Measurements from ENCODE around the gene TMEM201. TPM values are rescaled to one million over a fixed set of nuclear protein-coding genes. Genes with fewer than 3 reads are reported as not detected.

Gene TMEM201
- total RNA-seq, 1 experiment from 2014 or later = 17.4 TPM

DNA sequence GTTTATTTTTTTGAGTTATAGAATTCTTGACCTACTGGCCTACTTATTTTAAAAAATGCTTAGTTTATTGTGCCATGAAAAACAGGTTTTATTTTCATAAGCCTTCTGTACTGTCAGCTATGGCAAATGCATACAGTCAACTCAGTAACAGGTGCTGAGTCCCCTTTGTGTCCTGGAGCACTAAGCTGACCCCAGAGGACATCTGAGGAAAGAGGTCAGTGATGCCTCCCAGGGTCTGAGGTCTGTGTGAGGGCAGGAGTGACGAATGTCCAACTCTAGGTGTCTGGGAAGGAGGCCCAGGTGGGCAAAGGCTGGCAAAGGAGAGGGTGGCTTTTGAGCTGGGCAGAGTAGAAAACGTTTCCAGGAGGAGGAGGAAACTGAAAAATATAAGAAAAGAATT lies 7.8 kb upstream of the TMEM201 start:
- H3K9me2 ChIP-seq (ENCODE audit: insufficient read depth) = no peaks in the 10 kb centered on the region
- no peak for TF ChIP-seq EZH2 (IDR thresholded peaks at IDR 0.05; ENCODE audit: low read depth)
- TF ChIP-seq, protein P1, sequence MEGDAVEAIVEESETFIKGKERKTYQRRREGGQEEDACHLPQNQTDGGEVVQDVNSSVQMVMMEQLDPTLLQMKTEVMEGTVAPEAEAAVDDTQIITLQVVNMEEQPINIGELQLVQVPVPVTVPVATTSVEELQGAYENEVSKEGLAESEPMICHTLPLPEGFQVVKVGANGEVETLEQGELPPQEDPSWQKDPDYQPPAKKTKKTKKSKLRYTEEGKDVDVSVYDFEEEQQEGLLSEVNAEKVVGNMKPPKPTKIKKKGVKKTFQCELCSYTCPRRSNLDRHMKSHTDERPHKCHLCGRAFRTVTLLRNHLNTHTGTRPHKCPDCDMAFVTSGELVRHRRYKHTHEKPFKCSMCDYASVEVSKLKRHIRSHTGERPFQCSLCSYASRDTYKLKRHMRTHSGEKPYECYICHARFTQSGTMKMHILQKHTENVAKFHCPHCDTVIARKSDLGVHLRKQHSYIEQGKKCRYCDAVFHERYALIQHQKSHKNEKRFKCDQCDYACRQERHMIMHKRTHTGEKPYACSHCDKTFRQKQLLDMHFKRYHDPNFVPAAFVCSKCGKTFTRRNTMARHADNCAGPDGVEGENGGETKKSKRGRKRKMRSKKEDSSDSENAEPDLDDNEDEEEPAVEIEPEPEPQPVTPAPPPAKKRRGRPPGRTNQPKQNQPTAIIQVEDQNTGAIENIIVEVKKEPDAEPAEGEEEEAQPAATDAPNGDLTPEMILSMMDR (conservative IDR thresholded peaks at IDR 0.05) = no peak
- H3K4me3 ChIP-seq = no peak overlapping the region
- intact Hi-C loops (cut with micrococcal nuclease; ENCODE audit: unreplicated experiment) = no loop called here
- H2AFZ ChIP-seq = no peak overlapping the region
- H3K27me3 ChIP-seq (ENCODE audit: insufficient read depth, low read depth) = no peaks in the 10 kb centered on the region
- H3K36me3 ChIP-seq (ENCODE audit: low read depth) = no peaks in the 10 kb centered on the region
- H4K20me1 ChIP-seq (ENCODE audit: insufficient read depth) = no peaks in the 10 kb centered on the region
- ChIA-PET CTCF (no interaction called here), POLR2A (ENCODE audit: unreplicated experiment) (interaction anchor here (0.7 kb wide), 1 partner anchor 9 kb away, joined by 5 read pairs; no protein-coding TSS in a partner anchor)
- no peaks in the 10 kb centered on the region for H3K9me3 ChIP-seq (ENCODE audit: insufficient read depth, low read depth)
- no peaks in the 10 kb centered on the region for H3K4me1 ChIP-seq (replicated peaks; ENCODE audit: insufficient read depth)
- H3K79me2 ChIP-seq (ENCODE audit: low read depth) = no peaks in the 10 kb centered on the region
- no peak for DNase-seq
- no peak overlapping the region for H3K4me2 ChIP-seq
- no peaks in the 10 kb centered on the region for H3F3A ChIP-seq (ENCODE audit: insufficient read depth, low read depth)
- no peak overlapping the region for H3K27ac ChIP-seq
- no TSS peak for BruUV-seq (replicated peaks)

DNA sequence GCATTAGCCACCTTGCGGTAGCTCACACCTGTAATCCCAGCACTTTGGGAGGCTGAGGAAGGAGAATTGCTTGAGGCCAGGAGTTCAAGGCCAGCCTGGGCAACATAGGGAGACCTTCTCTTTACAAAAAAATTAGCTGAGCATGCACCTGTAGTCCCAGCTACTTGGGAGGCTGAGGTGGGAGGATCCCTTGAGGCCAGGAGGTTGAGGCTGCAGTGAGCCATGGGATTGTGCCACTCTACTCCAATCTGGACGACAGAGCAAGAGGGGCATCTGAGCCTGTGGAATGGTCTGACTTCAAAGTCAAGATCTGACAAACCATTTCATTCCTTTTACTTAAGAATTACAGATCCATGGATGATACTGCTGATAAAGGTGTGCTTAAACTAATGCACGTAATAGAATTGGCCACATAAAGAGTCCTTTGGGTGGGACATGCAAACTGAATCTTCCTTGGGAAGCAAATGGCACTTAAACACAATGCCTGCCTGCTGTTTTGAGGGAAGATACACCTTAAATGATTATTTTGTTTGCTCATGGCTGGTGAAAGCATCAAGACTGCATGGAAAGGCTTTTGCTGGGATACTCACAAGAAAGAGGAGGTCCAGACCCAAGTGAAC lies 2.5 kb upstream of the TMEM201 start:
- H3K27ac ChIP-seq = no peak overlapping the region
- H3K4me1 ChIP-seq (replicated peaks; ENCODE audit: insufficient read depth) = no peaks in the 10 kb centered on the region
- H2AFZ ChIP-seq = no peak overlapping the region
- no peak overlapping the region for H3K4me2 ChIP-seq
- DNase-seq = no peak
- ChIA-PET POLR2A (ENCODE audit: unreplicated experiment) (interaction anchor here (0.6 kb wide), 1 partner anchor 133 kb away, joined by 7 read pairs; no protein-coding TSS in a partner anchor), CTCF (interaction anchor here (0.7 kb wide), 1 partner anchor 44 kb away, joined by 5 read pairs; no protein-coding TSS in a partner anchor)
- intact Hi-C loops (cut with micrococcal nuclease; ENCODE audit: unreplicated experiment) = loop anchor here (5.0 kb wide), 1 partner anchor 281 kb away; no protein-coding TSS in a partner anchor
- H3K4me3 ChIP-seq = no peak overlapping the region
- no peaks in the 10 kb centered on the region for H3K9me3 ChIP-seq (ENCODE audit: insufficient read depth, low read depth)
- H3K36me3 ChIP-seq (ENCODE audit: low read depth) = no peaks in the 10 kb centered on the region
- H3K27me3 ChIP-seq (ENCODE audit: insufficient read depth, low read depth) = no peaks in the 10 kb centered on the region
- peaks cover 7% of the 10 kb centered on the region; the same call in 1 of the 2 replicates for H4K20me1 ChIP-seq (ENCODE audit: insufficient read depth)
- H3F3A ChIP-seq (ENCODE audit: insufficient read depth, low read depth) = no peaks in the 10 kb centered on the region
- BruUV-seq (replicated peaks) = no TSS peak
- H3K79me2 ChIP-seq (ENCODE audit: low read depth) = peaks cover 20% of the 10 kb centered on the region
- no peaks in the 10 kb centered on the region for H3K9me2 ChIP-seq (ENCODE audit: insufficient read depth)
- TF ChIP-seq, protein P1 (conservative IDR thresholded peaks at IDR 0.05) = no peak
- no peak for TF ChIP-seq EZH2 (IDR thresholded peaks at IDR 0.05; ENCODE audit: low read depth)

DNA sequence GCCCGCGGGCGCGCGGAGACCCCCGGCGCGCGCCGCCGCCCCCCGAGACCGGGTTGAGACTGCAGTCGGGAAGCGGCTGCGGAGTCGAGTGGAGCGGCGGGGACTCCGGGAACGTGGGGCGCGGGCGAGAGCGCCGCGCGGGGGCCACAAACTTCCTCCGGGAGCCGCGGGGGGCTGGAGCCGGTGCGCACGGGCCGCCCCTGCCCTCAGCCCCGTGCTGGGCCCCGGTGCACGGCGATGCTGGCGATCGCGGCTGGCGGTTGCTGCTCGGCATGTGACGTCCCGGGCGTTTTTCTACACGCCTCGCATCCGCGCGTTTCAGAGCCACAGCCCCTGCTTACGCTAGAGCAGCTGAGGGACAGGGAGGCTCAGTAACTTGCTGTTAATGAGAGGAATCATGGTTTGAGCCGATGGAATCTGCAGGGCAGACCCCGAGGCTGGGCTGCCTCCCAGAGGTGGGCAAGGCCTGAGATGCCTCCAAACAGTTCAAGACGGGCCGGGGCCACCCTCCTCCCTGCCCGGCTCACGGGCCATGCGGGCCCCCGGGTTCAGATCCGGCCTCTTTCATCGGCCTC lies 520 bp downstream of the TMEM201 start:
- peak overlapping the region; percentile 91 for H3K4me2 ChIP-seq
- no peaks in the 10 kb centered on the region for H3K27me3 ChIP-seq (ENCODE audit: insufficient read depth, low read depth)
- H3K27ac ChIP-seq = no peak overlapping the region
- peak overlapping the region; percentile 78 for H3K4me3 ChIP-seq
- no peaks in the 10 kb centered on the region for H3K9me3 ChIP-seq (ENCODE audit: insufficient read depth, low read depth)
- CTCF ChIA-PET = no interaction called here
- no peaks in the 10 kb centered on the region for H3K4me1 ChIP-seq (replicated peaks; ENCODE audit: insufficient read depth)
- intact Hi-C loops (cut with micrococcal nuclease; ENCODE audit: unreplicated experiment) = loop anchor here (5.0 kb wide), 1 partner anchor 278 kb away; no protein-coding TSS in a partner anchor
- H3K79me2 ChIP-seq (ENCODE audit: low read depth) = peaks cover 45% of the 10 kb centered on the region
- peak overlapping the region; percentile 75 for H2AFZ ChIP-seq
- no peaks in the 10 kb centered on the region for H3F3A ChIP-seq (ENCODE audit: insufficient read depth, low read depth)
- POLR2A ChIA-PET (ENCODE audit: unreplicated experiment) = interaction anchor here (0.6 kb wide), 1 partner anchor 170 kb away, joined by 14 read pairs; no protein-coding TSS in a partner anchor
- H4K20me1 ChIP-seq (ENCODE audit: insufficient read depth) = peaks cover 7% of the 10 kb centered on the region; the same call in 1 of the 2 replicates
- TF ChIP-seq, protein P1 (conservative IDR thresholded peaks at IDR 0.05) = no peak
- no peak for TF ChIP-seq EZH2 (IDR thresholded peaks at IDR 0.05; ENCODE audit: low read depth)
- DNase-seq = peak in 1 of 2 experiments; percentile 21
- H3K9me2 ChIP-seq (ENCODE audit: insufficient read depth) = no peaks in the 10 kb centered on the region
- H3K36me3 ChIP-seq (ENCODE audit: low read depth) = no peaks in the 10 kb centered on the region
- no TSS peak for BruUV-seq (replicated peaks)

Measured in PC-9 (cell line).